Activated T-cell treated with anti-CD3 and anti-CD28 coated beads, Interleukin-2, amount 50 U/mL, for 72 hours (primary cell): ENCODE data around the gene SLC7A7. TPM values are rescaled to one million over a fixed set of nuclear protein-coding genes. Genes with fewer than 3 reads are reported as not detected.
"Not testable (repeated sequence)": the region's sequence is repeated elsewhere in the genome, so short reads cannot be mapped to it uniquely, and the experiment has no call there.

Experiments
- ATAC-seq, 2 donors: fragments of 150-1000 bp; cut with Tn5 transposase; replicated peaks in 1 of 2; 2 replicates each; pipeline ENCODE4 v1.10.0; 2021; ENCODE audit warnings: moderate library complexity in 2 of 2, mild to moderate bottlenecking in 1 of 2
- DNase-seq, 2 donors: peaks; one replicate each; pipeline ENCODE4 v3.0.0; 2021 to 2022; ENCODE audit warnings: mixed read lengths in 1 of 2
- H3K27ac Mint-ChIP-seq: one replicate; pipeline ENCODE4 v1.8.0; 2022; ENCODE audit warnings: mild to moderate bottlenecking, moderate library complexity, mixed read lengths
- H3K27me3 Mint-ChIP-seq: one replicate; pipeline ENCODE4 v1.8.0; 2022; ENCODE audit warnings: low read depth, mixed read lengths
- H3K36me3 Mint-ChIP-seq, 2 donors: one replicate each; pipeline ENCODE4 v1.8.0; 2022; ENCODE audit warnings: mixed read lengths in 2 of 2, mild to moderate bottlenecking in 1 of 2; ENCODE audit not compliant: insufficient read depth in 2 of 2
- H3K4me1 Mint-ChIP-seq: one replicate; pipeline ENCODE4 v1.8.0; 2022; ENCODE audit warnings: low read depth, mixed read lengths
- H3K4me3 Mint-ChIP-seq, 2 donors: one replicate each; pipeline ENCODE4 v1.8.0; 2022; ENCODE audit warnings: mild to moderate bottlenecking in 2 of 2, mixed read lengths in 2 of 2, moderate library complexity in 2 of 2
- H3K9me3 Mint-ChIP-seq, 2 donors: one replicate each; pipeline ENCODE4 v1.8.0; 2022; ENCODE audit warnings: mixed read lengths in 2 of 2
- total RNA-seq, 2 donors: library from RNA; stranded (reverse); gene quantifications; one replicate each; pipeline ENCODE4 v1.2.3, GENCODE V29; 2022

Gene SLC7A7
- total RNA-seq, 2 donors from 2014 or later = 0.21 to 1.5 TPM

- DNase-seq (no peak), ATAC-seq (no peak)
- H3K9me3 Mint-ChIP-seq = no peaks in the 10 kb centered on the region
Measured at GRCh38 chr14:22780105-22780679, 35.0 kb downstream of the SLC7A7 start.

GRCh38 chr14:22778084-22778483 is 37.2 kb downstream of the SLC7A7 start:
- peaks cover 0 to 10% of the 10 kb centered on the region in 2 donors for H3K36me3 Mint-ChIP-seq
- H3K27me3 Mint-ChIP-seq = no peaks in the 10 kb centered on the region
- ATAC-seq (no peak), DNase-seq (no peak)
- H3K4me3 Mint-ChIP-seq = no peak overlapping the region
- no peaks in the 10 kb centered on the region for H3K9me3 Mint-ChIP-seq
- no peaks in the 10 kb centered on the region for H3K4me1 Mint-ChIP-seq
- no peak overlapping the region for H3K27ac Mint-ChIP-seq

More at GRCh38 chr14:22780105-22780679, 35.0 kb downstream of the SLC7A7 start:
- Mint-ChIP-seq H3K36me3 (peaks cover 0 to 3% of the 10 kb centered on the region in 2 donors), H3K27ac (no peak overlapping the region), H3K4me3 (no peak overlapping the region), H3K4me1 (no peaks in the 10 kb centered on the region), H3K27me3 (no peaks in the 10 kb centered on the region)

- not testable (repeated sequence) for DNase-seq, H3K9me3 Mint-ChIP-seq, ATAC-seq, H3K27me3 Mint-ChIP-seq, H3K4me3 Mint-ChIP-seq, H3K27ac Mint-ChIP-seq, H3K4me1 Mint-ChIP-seq
- H3K36me3 Mint-ChIP-seq = peaks cover 0 to 12% of the 10 kb centered on the region in 2 donors
Measured at GRCh38 chr14:22776849-22777248, 38.4 kb downstream of the SLC7A7 start.

- DNase-seq (no peak), ATAC-seq (no peak)
- peaks cover 5 to 19% of the 10 kb centered on the region in 2 donors for H3K36me3 Mint-ChIP-seq
- H3K4me1 Mint-ChIP-seq = no peaks in the 10 kb centered on the region
- no peak overlapping the region for H3K27ac Mint-ChIP-seq
- H3K27me3 Mint-ChIP-seq = no peaks in the 10 kb centered on the region
- no peaks in the 10 kb centered on the region for H3K9me3 Mint-ChIP-seq
- no peak overlapping the region for H3K4me3 Mint-ChIP-seq
Measured at GRCh38 chr14:22776215-22776614, 39.0 kb downstream of the SLC7A7 start.

- no peak overlapping the region for H3K27ac Mint-ChIP-seq
- DNase-seq (no peak), ATAC-seq (no peak)
- no peaks in the 10 kb centered on the region for H3K9me3 Mint-ChIP-seq
- peaks cover 6% of the 10 kb centered on the region for H3K4me1 Mint-ChIP-seq
- peaks cover 14 to 34% of the 10 kb centered on the region in 2 donors for H3K36me3 Mint-ChIP-seq
- no peak overlapping the region for H3K4me3 Mint-ChIP-seq
- no peaks in the 10 kb centered on the region for H3K27me3 Mint-ChIP-seq
Measured at GRCh38 chr14:22774011-22774706, 41.1 kb downstream of the SLC7A7 start.

- peaks cover 17 to 36% of the 10 kb centered on the region in 2 donors for H3K36me3 Mint-ChIP-seq
- ATAC-seq (no peak), DNase-seq (no peak)
- H3K27me3 Mint-ChIP-seq = no peaks in the 10 kb centered on the region
- H3K4me3 Mint-ChIP-seq = no peak overlapping the region
- no peaks in the 10 kb centered on the region for H3K9me3 Mint-ChIP-seq
- H3K27ac Mint-ChIP-seq = no peak overlapping the region
- H3K4me1 Mint-ChIP-seq = peaks cover 13% of the 10 kb centered on the region
Measured at GRCh38 chr14:22773162-22774010, 41.8 kb downstream of the SLC7A7 start.

GRCh38 chr14:22772725-22773124 is 42.5 kb downstream of the SLC7A7 start:
- ATAC-seq = no peak
- H3K27me3 Mint-ChIP-seq = no peaks in the 10 kb centered on the region
- no peaks in the 10 kb centered on the region for H3K9me3 Mint-ChIP-seq
- no peak overlapping the region for H3K27ac Mint-ChIP-seq
- no peak overlapping the region for H3K4me3 Mint-ChIP-seq
- DNase-seq = no peak
- peaks cover 19% of the 10 kb centered on the region for H3K4me1 Mint-ChIP-seq
- H3K36me3 Mint-ChIP-seq = peaks cover 17 to 36% of the 10 kb centered on the region in 2 donors

GRCh38 chr14:22770481-22771187 is 44.6 kb downstream of the SLC7A7 start:
- peaks cover 35% of the 10 kb centered on the region for H3K4me1 Mint-ChIP-seq
- no peaks in the 10 kb centered on the region for H3K27me3 Mint-ChIP-seq
- ATAC-seq = no peak
- no peak overlapping the region for H3K4me3 Mint-ChIP-seq
- DNase-seq = no peak
- H3K9me3 Mint-ChIP-seq = no peaks in the 10 kb centered on the region
- no peak overlapping the region for H3K27ac Mint-ChIP-seq
- H3K36me3 Mint-ChIP-seq = peaks cover 25 to 41% of the 10 kb centered on the region in 2 donors

- Mint-ChIP-seq H3K9me3 (peaks cover 0 to 2% of the 10 kb centered on the region in 2 donors), H3K27me3 (no peaks in the 10 kb centered on the region), H3K36me3 (peaks cover 25 to 34% of the 10 kb centered on the region in 2 donors), H3K4me3 (peak overlapping the region in 1 of 2 donors; percentile 47), H3K27ac (peak overlapping the region; percentile 84), H3K4me1 (peaks cover 45% of the 10 kb centered on the region)
- ATAC-seq (no peak), DNase-seq (no peak)
Measured at GRCh38 chr14:22769369-22769768, 45.9 kb downstream of the SLC7A7 start.

- H3K9me3 Mint-ChIP-seq = peaks cover 0 to 2% of the 10 kb centered on the region in 2 donors
- peak overlapping the region; percentile 84 for H3K27ac Mint-ChIP-seq
- no peak for DNase-seq
- no peak for ATAC-seq
- H3K27me3 Mint-ChIP-seq = no peaks in the 10 kb centered on the region
- peak overlapping the region in 1 of 2 donors; percentile 47 for H3K4me3 Mint-ChIP-seq
- H3K4me1 Mint-ChIP-seq = peaks cover 45% of the 10 kb centered on the region
- peaks cover 25 to 34% of the 10 kb centered on the region in 2 donors for H3K36me3 Mint-ChIP-seq
Measured at GRCh38 chr14:22768947-22769346, 46.3 kb downstream of the SLC7A7 start.

- DNase-seq (no peak), ATAC-seq (no peak)
- H3K4me3 Mint-ChIP-seq = peak overlapping the region; percentile 95 to 98
- H3K36me3 Mint-ChIP-seq = peaks cover 27 to 42% of the 10 kb centered on the region in 2 donors
- peak overlapping the region; percentile 95 for H3K27ac Mint-ChIP-seq
- no peaks in the 10 kb centered on the region for H3K27me3 Mint-ChIP-seq
- peaks cover 45% of the 10 kb centered on the region for H3K4me1 Mint-ChIP-seq
- H3K9me3 Mint-ChIP-seq = peaks cover 2% of the 10 kb centered on the region in 2 donors
Measured at GRCh38 chr14:22767323-22767589, 48.0 kb downstream of the SLC7A7 start.

- H3K4me3 Mint-ChIP-seq = peak within 1 kb of the TSS; percentile 95 to 98
- peaks cover 31 to 46% of the 10 kb centered on the region in 2 donors for H3K36me3 Mint-ChIP-seq
- H3K27ac Mint-ChIP-seq = peak within 1 kb of the TSS; percentile 95
- peaks cover 45% of the 10 kb centered on the region for H3K4me1 Mint-ChIP-seq
- H3K27me3 Mint-ChIP-seq = no peaks in the 10 kb centered on the region
- DNase-seq (peak; percentile 95 to 97), ATAC-seq (peak; percentile 90 to 92)
- H3K9me3 Mint-ChIP-seq = peaks cover 2 to 4% of the 10 kb centered on the region in 2 donors
Measured at GRCh38 chr14:22766457-22767322, 48.5 kb downstream of the SLC7A7 start, which contains the start of gene OXA1L. OXA1L (plus strand) TSS chr14:22766688; CDS start chr14:22766702, 14 bp downstream.
